AML-193 (cell line): ENCODE results near the gene RAF1.
"Not testable (repeated sequence)": the region's sequence is repeated elsewhere in the genome, so short reads cannot be mapped to it uniquely, and the experiment has no call there.

Experiments
- DNase-seq, 2 experiments: peaks; one replicate each; lab custom pipeline; 2025; lab: John Stamatoyannopoulos, UW

RAF1 gene

GRCh38 chr3:12675115-12675810 is 11.3 kb upstream of the RAF1 start:
- no peak for DNase-seq

- not testable (repeated sequence) for DNase-seq
Measured at GRCh38 chr3:12673956-12674736, 10.2 kb upstream of the RAF1 start.

GRCh38 chr3:12671120-12671450 is 7.2 kb upstream of the RAF1 start:
- DNase-seq = no peak

GRCh38 chr3:12670365-12671119 is 6.6 kb upstream of the RAF1 start:
- no peak for DNase-seq

GRCh38 chr3:12663401-12663935 is 449 bp downstream of the RAF1 start:
- DNase-seq = no peak

- DNase-seq = peak; percentile 50 to 62
Measured at GRCh38 chr3:12662593-12663400, 1.1 kb downstream of the RAF1 start.

GRCh38 chr3:12661926-12662592 is 1.9 kb downstream of the RAF1 start:
- no peak for DNase-seq

GRCh38 chr3:12661375-12661774 is 2.5 kb downstream of the RAF1 start:
- not testable (repeated sequence) for DNase-seq

GRCh38 chr3:12660196-12660595 is 3.7 kb downstream of the RAF1 start:
- DNase-seq = no peak

- DNase-seq = no peak
Measured at GRCh38 chr3:12659316-12660015, 4.5 kb downstream of the RAF1 start.

GRCh38 chr3:12658593-12659058 is 5.3 kb downstream of the RAF1 start:
- DNase-seq = no peak

- no peak for DNase-seq
Measured at GRCh38 chr3:12656850-12657249, 7.1 kb downstream of the RAF1 start.

- DNase-seq = no peak
Measured at GRCh38 chr3:12656193-12656592, 7.7 kb downstream of the RAF1 start.

GRCh38 chr3:12655701-12656100 is 8.2 kb downstream of the RAF1 start:
- DNase-seq = no peak

- DNase-seq = no peak
Measured at GRCh38 chr3:12653747-12654146, 10.2 kb downstream of the RAF1 start.

GRCh38 chr3:12648384-12648959 is 15.4 kb downstream of the RAF1 start:
- DNase-seq = no peak

GRCh38 chr3:12644331-12644937 is 19.5 kb downstream of the RAF1 start:
- DNase-seq = no peak

- DNase-seq = no peak
Measured at GRCh38 chr3:12643724-12644123, 20.2 kb downstream of the RAF1 start.

- DNase-seq = no peak
Measured at GRCh38 chr3:12643010-12643380, 20.9 kb downstream of the RAF1 start.

- DNase-seq = not testable (repeated sequence)
Measured at GRCh38 chr3:12640853-12641252, 23.1 kb downstream of the RAF1 start.
